Ovary (tissue), 9 donors: ENCODE measurements around the gene SPG21. TPM values are rescaled to one million over a fixed set of nuclear protein-coding genes. Genes with fewer than 3 reads are reported as not detected.

Experiments used
- DNase-seq, 5 donors: peaks; one replicate each; pipeline ENCODE4 v3.0.0-alpha.2; 2019 to 2020
- H3K27ac ChIP-seq, 2 donors: fragments of 200-600 bp; one replicate each; pipeline versions ENCODE4 v1.5.1 to v1.8.0; 2019 to 2022
- H3K27me3 ChIP-seq: fragments of 200-600 bp; one replicate; pipeline ENCODE4 v1.8.0; 2022
- H3K36me3 ChIP-seq: fragments of 200-600 bp; sonication (generic); one replicate; pipeline ENCODE4 v1.5.1; 2019
- H3K4me1 ChIP-seq: one replicate; pipeline ENCODE4 v1.8.1; 2013; ENCODE audit warnings: mild to moderate bottlenecking, moderate library complexity; ENCODE audit not compliant: insufficient read depth
- H3K4me3 ChIP-seq: fragments of 200-600 bp; sonication (generic); one replicate; pipeline ENCODE4 v1.5.1; 2017
- H3K9me3 ChIP-seq, 2 donors: fragments of 200-600 bp in 1 of 2; sonication (generic) in 1 of 2; one replicate each; pipeline versions ENCODE4 v1.5.1 to v1.8.1; 2013 to 2019; ENCODE audit warnings: mild to moderate bottlenecking in 1 of 2, moderate library complexity in 1 of 2
- EP300 ChIP-seq: sonication (generic); formaldehyde crosslinking; IDR thresholded peaks from one replicate; pipeline ENCODE4 v1.6.1; 2017; ENCODE audit warnings: antibody characterized with exemption
- POLR2A ChIP-seq: fragments of 450-650 bp; IDR thresholded peaks from one replicate; pipeline ENCODE4 v1.6.1; 2017; ENCODE audit warnings: antibody characterized with exemption, mild to moderate bottlenecking, moderate library complexity
- whole genome bisulfite sequencing, 3 donors: extraction: QIAGEN DNeasy Blood & Tissue Kit in 1 of 3; methylation state at CpG; one replicate each; pipeline versions ENCODE4 v1.1.5 to v1.1.7; 2013 to 2017; 5-methylcytosine and 5-hydroxymethylcytosine counted together
- intact Hi-C, 4 donors: fragments of 100-400 bp; cut with DNase I; formaldehyde crosslinking; loops; one replicate each; pipeline versions ENCODE4 v1.11.0 to v1.15.1; 2022 to 2023
- polyA plus RNA-seq, 2 donors: library from polyadenylated mRNA; stranded (reverse); fragments of 200-250 nt in 1 of 2; fragments of 350-450 nt in 1 of 2; fragmentation: Illumina TruSeq in 1 of 2; extraction: RNeasy Lipid Tissue Mini Kit (QIAGEN cat#74804) in 1 of 2; gene quantifications; one replicate each; pipeline ENCODE4 v1.2.3, GENCODE V29; 2013 to 2014
- total RNA-seq, 7 donors: library from RNA; depleted of rRNA in 2 of 7; stranded (reverse); fragments of >200 nt in 2 of 7; fragmentation: NEBNext Ultra II Directional in 3 of 7; extraction: Animal tissue kit (Norgen Biotek cat#: 25700) in 3 of 7; gene quantifications; one replicate each; pipeline versions ENCODE4 v1.1.0 to v1.2.4, GENCODE V29; 2016 to 2023
- TF ChIP-seq, protein P1 (sequence below), 3 donors: fragments of 450-650 bp in 2 of 3; fragments of 200-600 bp in 1 of 3; IDR thresholded peaks; one replicate each; pipeline versions ENCODE4 v1.5.1 to v1.8.0; 2016 to 2022; ENCODE audit warnings: antibody characterized with exemption in 3 of 3, mild to moderate bottlenecking in 1 of 3
- donor health status: DM: no; HTN: no; CAD: no; lungs with moderate emphysema.
- donor health status: DM: no; HTN: no; CAD: no.
- donor health status: Bipolar disorder and iron deficiency.
- donor health status: DM: yes; HTN: yes; CAD: no.
- donor health status: DM: no; HTN: no; CAD: no.
- donor health status: DM: yes; HTN: yes; CAD: no.

SPG21 gene
- total and polyA plus RNA-seq, 9 donors, result 59.7 to 123 (median 84.0) TPM

DNA sequence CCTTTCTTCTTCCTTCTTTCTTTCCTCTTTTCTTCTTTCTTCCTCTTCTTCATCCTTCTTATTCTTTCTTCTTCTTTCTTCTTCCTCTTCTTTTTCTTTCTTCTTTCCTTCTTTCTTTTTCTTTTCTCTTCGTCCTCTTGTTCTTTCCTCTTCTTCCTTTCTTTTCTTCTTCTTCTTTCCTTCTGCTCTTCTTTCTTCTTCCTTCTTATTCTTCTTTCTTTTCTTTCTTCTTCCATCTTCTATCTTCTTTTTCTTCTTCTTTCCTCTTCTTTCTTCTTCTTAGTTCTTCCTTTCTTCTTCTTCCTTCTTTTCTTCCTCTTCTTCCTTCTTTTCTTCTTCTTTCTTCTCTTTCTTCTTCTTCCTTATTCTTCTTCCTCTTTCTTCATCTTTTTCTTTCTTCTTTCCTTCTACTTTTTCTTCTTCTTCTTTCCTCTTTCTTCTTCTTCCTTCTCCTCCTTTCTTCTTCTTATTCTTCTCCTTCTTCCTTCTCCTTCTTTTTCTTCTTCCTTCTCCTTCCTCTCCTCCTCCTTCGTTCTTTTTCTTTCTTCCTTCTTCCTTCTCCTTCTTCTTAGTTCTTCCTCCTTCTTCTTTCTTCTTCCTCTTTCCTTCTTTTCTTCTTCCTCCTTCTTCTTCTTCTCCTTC, 37.8 kb downstream of the SPG21 start:
- no peak for TF ChIP-seq EP300
- no peak for TF ChIP-seq POLR2A
- TF ChIP-seq, protein P1, sequence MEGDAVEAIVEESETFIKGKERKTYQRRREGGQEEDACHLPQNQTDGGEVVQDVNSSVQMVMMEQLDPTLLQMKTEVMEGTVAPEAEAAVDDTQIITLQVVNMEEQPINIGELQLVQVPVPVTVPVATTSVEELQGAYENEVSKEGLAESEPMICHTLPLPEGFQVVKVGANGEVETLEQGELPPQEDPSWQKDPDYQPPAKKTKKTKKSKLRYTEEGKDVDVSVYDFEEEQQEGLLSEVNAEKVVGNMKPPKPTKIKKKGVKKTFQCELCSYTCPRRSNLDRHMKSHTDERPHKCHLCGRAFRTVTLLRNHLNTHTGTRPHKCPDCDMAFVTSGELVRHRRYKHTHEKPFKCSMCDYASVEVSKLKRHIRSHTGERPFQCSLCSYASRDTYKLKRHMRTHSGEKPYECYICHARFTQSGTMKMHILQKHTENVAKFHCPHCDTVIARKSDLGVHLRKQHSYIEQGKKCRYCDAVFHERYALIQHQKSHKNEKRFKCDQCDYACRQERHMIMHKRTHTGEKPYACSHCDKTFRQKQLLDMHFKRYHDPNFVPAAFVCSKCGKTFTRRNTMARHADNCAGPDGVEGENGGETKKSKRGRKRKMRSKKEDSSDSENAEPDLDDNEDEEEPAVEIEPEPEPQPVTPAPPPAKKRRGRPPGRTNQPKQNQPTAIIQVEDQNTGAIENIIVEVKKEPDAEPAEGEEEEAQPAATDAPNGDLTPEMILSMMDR (IDR thresholded peaks at IDR 0.05), result no peak
- no peak overlapping the region for H3K27ac ChIP-seq
- no peaks in the 10 kb centered on the region for H3K27me3 ChIP-seq
- no peaks in the 10 kb centered on the region for H3K9me3 ChIP-seq
- WGBS, 3 donors, result 95 to 100% (median 97%) methylated on average over 2 of the region's 2 CpGs
- intact Hi-C loops, result no loop called here
- DNase-seq, result no peak
- H3K4me1 ChIP-seq, result no peaks in the 10 kb centered on the region
- H3K36me3 ChIP-seq, result no peaks in the 10 kb centered on the region
- H3K4me3 ChIP-seq, result no peak overlapping the region

DNA sequence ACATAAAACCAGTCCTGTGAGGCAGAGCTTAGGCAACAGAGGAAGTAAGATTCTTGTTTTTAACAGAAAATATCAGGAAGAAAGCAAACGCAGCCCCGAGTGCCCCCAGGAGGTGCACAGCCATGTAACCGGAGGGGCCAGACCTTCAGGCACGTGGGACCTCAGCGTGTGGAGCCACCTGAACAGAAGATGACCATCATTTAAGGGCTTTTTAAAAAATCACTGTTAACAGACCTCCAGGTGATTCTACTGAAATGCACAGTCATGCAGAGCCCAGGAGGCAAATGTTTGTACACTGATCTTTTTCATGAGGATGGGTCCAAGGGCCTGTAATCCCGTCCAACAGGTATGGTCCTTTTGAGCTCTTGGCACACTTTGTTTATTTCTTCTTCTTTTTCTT, 38.8 kb downstream of the SPG21 start:
- TF ChIP-seq, protein P1 (IDR thresholded peaks at IDR 0.05), result no peak
- TF ChIP-seq EP300 (no peak), POLR2A (no peak)
- no peak for DNase-seq
- no peak overlapping the region for H3K4me3 ChIP-seq
- H3K4me1 ChIP-seq, result no peaks in the 10 kb centered on the region
- H3K27ac ChIP-seq, result no peak overlapping the region
- no peaks in the 10 kb centered on the region for H3K27me3 ChIP-seq
- 61 to 76% (median 64%) methylated on average over 6 of the region's 6 CpGs for WGBS, 3 donors
- no peaks in the 10 kb centered on the region for H3K36me3 ChIP-seq
- intact Hi-C loops, result no loop called here
- no peaks in the 10 kb centered on the region for H3K9me3 ChIP-seq

DNA sequence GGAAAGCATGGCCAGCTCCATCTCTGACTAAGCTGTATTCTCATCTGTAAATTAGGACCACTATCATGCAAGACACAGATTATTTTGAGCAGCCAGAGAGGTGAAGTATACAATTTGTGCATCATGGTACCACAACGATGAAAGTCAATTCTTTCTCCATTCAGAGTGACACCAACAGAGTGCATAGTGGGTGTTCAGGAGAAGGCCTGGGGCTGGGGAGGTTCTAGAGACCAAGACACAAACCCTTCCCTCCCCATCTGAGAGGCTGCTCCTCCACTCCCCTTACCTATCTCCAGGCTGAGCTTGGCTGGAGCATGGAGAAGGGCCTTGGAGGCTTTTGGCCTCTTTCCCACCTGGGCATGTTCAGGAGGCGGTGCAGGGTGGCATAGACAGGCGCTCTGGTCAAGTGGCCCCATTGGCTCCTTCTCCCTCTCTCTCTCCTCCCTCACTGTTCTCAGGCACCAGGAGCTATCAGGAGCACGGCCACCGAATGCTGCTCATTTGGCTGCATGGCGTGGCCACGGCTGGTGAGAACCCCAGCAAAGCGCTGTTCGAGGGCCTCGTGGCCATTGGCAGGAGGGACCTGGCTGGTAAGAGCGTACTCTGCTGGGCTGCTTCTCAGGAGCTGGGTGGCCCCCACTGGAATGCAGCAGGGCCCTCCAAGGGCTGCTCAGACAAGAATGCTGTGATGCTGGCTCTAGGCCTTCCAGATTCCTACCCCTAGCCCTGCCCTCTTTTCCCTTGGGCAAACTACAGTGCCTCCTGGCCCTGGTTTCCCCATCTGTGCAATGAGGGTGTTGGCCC, 40.1 kb downstream of the SPG21 start:
- no peak for DNase-seq
- no peaks in the 10 kb centered on the region for H3K4me1 ChIP-seq
- intact Hi-C loops, result no loop called here
- TF ChIP-seq, protein P1 (IDR thresholded peaks at IDR 0.05), result no peak
- no peak for TF ChIP-seq EP300
- no peak for TF ChIP-seq POLR2A
- 92 to 96% (median 95%) methylated on average over 11 of the region's 11 CpGs for WGBS, 3 donors
- H3K4me3 ChIP-seq, result no peak overlapping the region
- no peaks in the 10 kb centered on the region for H3K9me3 ChIP-seq
- H3K27me3 ChIP-seq, result no peaks in the 10 kb centered on the region
- H3K27ac ChIP-seq, result no peak overlapping the region
- no peaks in the 10 kb centered on the region for H3K36me3 ChIP-seq

DNA sequence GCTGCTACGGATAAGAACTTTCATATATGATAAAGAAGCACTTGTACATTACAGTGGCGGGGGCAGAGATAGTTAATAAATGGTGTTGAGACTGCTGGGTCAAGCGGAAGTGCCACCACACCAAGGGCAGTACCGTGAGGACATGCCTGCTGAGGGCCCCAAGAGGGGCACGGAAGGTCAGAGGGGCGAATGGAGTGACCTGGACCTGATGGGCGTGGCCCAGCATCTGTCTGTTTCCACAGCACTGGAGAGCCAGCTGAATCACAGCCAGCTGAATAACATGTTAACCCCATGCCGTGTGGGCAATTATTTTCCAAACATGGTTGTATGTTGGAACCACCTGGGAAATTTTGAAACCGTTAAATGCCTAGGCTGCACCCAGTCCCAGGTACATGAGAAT, 40.8 kb downstream of the SPG21 start:
- intact Hi-C loops, result no loop called here
- Histone ChIP-seq H3K9me3 (no peaks in the 10 kb centered on the region), H3K27ac (no peak overlapping the region), H3K27me3 (no peaks in the 10 kb centered on the region), H3K36me3 (no peaks in the 10 kb centered on the region), H3K4me3 (no peak overlapping the region), H3K4me1 (no peaks in the 10 kb centered on the region)
- TF ChIP-seq POLR2A (no peak), EP300 (no peak)
- TF ChIP-seq, protein P1 (IDR thresholded peaks at IDR 0.05), result no peak
- WGBS, 3 donors, result 60 to 70% (median 69%) methylated on average over 9 of the region's 9 CpGs
- no peak for DNase-seq
